ENCODE results near the gene TGM6.

TGM6 gene

DNA sequence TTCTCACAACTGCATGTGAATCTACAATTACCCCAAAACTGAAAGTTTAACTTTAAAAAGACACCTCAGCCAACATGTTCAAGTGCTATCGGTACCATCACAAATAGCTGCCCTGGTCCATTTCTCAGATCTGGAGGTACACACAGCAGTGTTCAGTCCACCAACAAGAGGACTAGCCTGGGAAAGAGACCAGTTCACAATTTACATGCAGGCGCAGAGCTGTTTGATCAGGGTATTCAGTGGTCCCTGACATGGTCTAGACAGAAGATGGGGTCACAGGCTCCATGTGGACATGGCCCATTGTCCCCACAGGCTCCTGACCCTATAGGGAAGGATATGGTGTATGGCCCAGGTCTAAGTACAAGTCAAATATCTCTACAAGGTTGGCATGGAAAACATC is 15.6 kb upstream of the TGM6 start:
- Histone ChIP-seq H3K4me3 (ENCODE audit: low read depth, low read length) (no peak overlapping the region), H3K9me3 (ENCODE audit: control insufficient read depth, low read length) (no peaks in the 10 kb centered on the region), H3K79me2 (no peaks in the 10 kb centered on the region), H3K4me2 (ENCODE audit: low read length) (no peak overlapping the region), H2AFZ (no peak overlapping the region), H3K27ac (no peak overlapping the region), H3K36me3 (ENCODE audit: control insufficient read depth, insufficient read depth, low read length) (no peaks in the 10 kb centered on the region), H3K27me3 (ENCODE audit: control insufficient read depth, insufficient read depth, low read length) (no peaks in the 10 kb centered on the region), H3K4me1 (no peaks in the 10 kb centered on the region), H3K9ac (no peak overlapping the region)
- TF ChIP-seq, protein P1, sequence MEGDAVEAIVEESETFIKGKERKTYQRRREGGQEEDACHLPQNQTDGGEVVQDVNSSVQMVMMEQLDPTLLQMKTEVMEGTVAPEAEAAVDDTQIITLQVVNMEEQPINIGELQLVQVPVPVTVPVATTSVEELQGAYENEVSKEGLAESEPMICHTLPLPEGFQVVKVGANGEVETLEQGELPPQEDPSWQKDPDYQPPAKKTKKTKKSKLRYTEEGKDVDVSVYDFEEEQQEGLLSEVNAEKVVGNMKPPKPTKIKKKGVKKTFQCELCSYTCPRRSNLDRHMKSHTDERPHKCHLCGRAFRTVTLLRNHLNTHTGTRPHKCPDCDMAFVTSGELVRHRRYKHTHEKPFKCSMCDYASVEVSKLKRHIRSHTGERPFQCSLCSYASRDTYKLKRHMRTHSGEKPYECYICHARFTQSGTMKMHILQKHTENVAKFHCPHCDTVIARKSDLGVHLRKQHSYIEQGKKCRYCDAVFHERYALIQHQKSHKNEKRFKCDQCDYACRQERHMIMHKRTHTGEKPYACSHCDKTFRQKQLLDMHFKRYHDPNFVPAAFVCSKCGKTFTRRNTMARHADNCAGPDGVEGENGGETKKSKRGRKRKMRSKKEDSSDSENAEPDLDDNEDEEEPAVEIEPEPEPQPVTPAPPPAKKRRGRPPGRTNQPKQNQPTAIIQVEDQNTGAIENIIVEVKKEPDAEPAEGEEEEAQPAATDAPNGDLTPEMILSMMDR (IDR thresholded peaks at IDR 0.05): no peak

DNA sequence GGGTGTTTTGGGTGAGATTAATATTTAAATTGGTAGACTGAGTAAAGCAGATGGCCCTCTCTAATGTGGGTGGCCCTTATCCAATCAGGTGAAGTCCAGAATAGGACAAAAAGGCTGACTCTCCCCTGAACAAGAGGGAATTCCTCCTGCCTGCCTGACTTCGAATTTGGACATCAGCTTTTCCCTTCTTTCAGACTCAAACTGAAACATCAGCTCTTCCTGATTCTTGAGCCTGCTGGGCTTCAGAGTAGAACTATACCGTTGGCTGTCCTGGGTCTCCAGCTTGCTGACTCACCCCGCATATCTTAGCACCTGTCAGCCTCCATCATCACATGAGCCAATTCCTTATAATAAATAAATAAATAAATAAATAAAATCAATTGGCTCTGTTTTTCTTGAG is 15.0 kb upstream of the TGM6 start:
- no peak overlapping the region for H2AFZ ChIP-seq
- H3K36me3 ChIP-seq (ENCODE audit: control insufficient read depth, insufficient read depth, low read length): no peaks in the 10 kb centered on the region
- H3K4me2 ChIP-seq (ENCODE audit: low read length): no peak overlapping the region
- TF ChIP-seq, protein P1 (IDR thresholded peaks at IDR 0.05): no peak
- no peaks in the 10 kb centered on the region for H3K79me2 ChIP-seq
- H3K9me3 ChIP-seq (ENCODE audit: control insufficient read depth, low read length): no peaks in the 10 kb centered on the region
- H3K9ac ChIP-seq: no peak overlapping the region
- H3K4me1 ChIP-seq: no peaks in the 10 kb centered on the region
- H3K27me3 ChIP-seq (ENCODE audit: control insufficient read depth, insufficient read depth, low read length): no peaks in the 10 kb centered on the region
- no peak overlapping the region for H3K27ac ChIP-seq
- H3K4me3 ChIP-seq (ENCODE audit: low read depth, low read length): no peak overlapping the region

DNA sequence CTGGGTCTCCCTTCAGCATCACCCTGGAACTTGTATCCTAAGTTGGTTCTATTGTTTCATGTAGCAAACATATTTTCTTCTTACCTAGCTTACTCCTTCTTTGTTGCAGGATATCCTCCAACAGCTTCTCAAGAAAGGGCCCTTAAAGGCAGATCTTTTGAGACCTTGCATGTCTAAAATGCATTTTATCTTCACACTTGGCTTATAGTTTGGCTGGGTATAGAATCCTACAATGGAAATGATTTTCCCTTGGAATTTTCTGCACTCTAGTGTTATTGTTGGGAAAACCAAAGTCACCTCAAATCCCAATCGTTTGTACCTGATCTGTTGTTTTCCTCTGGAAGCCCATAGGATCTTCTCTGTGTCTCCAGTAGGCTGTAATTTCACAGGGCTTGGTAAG is 12.1 kb upstream of the TGM6 start:
- H3K9ac ChIP-seq: no peak overlapping the region
- no peak overlapping the region for H3K27ac ChIP-seq
- no peaks in the 10 kb centered on the region for H3K36me3 ChIP-seq (ENCODE audit: control insufficient read depth, insufficient read depth, low read length)
- no peaks in the 10 kb centered on the region for H3K9me3 ChIP-seq (ENCODE audit: control insufficient read depth, low read length)
- H3K4me2 ChIP-seq (ENCODE audit: low read length): no peak overlapping the region
- no peaks in the 10 kb centered on the region for H3K27me3 ChIP-seq (ENCODE audit: control insufficient read depth, insufficient read depth, low read length)
- no peaks in the 10 kb centered on the region for H3K4me1 ChIP-seq
- H2AFZ ChIP-seq: no peak overlapping the region
- TF ChIP-seq, protein P1 (IDR thresholded peaks at IDR 0.05): no peak
- H3K4me3 ChIP-seq (ENCODE audit: low read depth, low read length): no peak overlapping the region
- H3K79me2 ChIP-seq: no peaks in the 10 kb centered on the region

DNA sequence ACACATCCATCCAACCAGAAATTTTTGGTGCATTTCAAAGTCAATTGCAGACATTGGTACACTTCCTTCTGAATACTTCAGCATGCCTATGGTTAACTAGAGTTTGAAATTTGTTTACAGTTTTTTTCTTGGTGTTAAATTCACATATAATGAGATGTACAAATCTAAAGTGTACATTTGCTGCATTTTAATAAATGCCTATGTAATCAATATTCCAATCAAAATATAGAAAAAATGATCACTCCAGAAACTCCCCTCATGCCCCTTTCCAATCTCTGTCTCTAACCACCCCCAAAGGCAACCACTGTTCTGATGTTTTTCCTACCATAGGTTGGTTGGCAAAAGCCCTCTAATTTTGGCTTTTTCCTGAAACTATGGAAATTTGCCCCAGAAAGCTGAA is 7.6 kb upstream of the TGM6 start:
- TF ChIP-seq, protein P1 (IDR thresholded peaks at IDR 0.05): no peak
- no peak overlapping the region for H2AFZ ChIP-seq
- no peak overlapping the region for H3K4me2 ChIP-seq (ENCODE audit: low read length)
- H3K36me3 ChIP-seq (ENCODE audit: control insufficient read depth, insufficient read depth, low read length): no peaks in the 10 kb centered on the region
- H3K9me3 ChIP-seq (ENCODE audit: control insufficient read depth, low read length): no peaks in the 10 kb centered on the region
- no peaks in the 10 kb centered on the region for H3K79me2 ChIP-seq
- no peaks in the 10 kb centered on the region for H3K4me1 ChIP-seq
- no peak overlapping the region for H3K4me3 ChIP-seq (ENCODE audit: low read depth, low read length)
- no peaks in the 10 kb centered on the region for H3K27me3 ChIP-seq (ENCODE audit: control insufficient read depth, insufficient read depth, low read length)
- H3K9ac ChIP-seq: no peak overlapping the region
- no peak overlapping the region for H3K27ac ChIP-seq

DNA sequence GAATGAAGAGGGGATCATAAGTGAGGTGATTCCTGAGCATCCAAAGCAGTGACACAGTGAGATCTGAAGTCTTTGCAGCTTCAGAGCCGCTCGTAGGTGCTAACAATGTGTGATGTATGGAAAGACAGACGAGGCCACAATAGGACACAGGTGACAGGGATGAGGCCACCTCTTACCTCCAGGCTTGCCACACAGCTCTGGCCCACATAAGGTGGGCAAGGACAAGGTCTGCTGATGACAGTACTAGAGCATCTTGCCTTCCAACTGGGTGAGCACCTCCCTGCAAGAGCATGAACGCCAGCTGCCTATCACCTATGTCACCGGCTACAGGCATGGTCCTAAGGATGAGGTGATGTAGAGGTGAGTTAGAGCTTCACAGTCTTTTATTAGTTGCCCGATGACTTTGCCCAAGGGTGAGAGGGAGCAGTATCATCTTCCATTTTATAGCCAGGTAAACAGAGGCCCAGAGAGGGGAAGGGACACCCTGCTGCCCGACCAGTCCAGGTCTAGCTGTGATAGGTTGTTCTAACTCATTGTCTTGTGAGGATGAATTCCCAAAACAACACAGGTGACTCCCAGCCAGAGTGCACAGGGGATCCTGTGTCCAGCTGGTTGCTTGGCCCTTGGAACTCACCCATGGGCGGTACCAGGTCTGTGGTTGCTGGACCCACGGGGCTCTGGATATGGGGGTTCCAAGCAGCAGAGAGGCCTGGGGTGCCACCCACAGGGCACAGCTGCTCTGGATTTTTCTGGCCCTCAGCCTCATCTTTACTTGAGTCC is 6.2 kb upstream of the TGM6 start:
- no peaks in the 10 kb centered on the region for H3K27me3 ChIP-seq (ENCODE audit: control insufficient read depth, insufficient read depth, low read length)
- no peaks in the 10 kb centered on the region for H3K4me1 ChIP-seq
- no peak overlapping the region for H3K4me2 ChIP-seq (ENCODE audit: low read length)
- H3K9ac ChIP-seq: no peak overlapping the region
- TF ChIP-seq, protein P1 (IDR thresholded peaks at IDR 0.05): no peak
- no peaks in the 10 kb centered on the region for H3K79me2 ChIP-seq
- no peak overlapping the region for H2AFZ ChIP-seq
- no peak overlapping the region for H3K4me3 ChIP-seq (ENCODE audit: low read depth, low read length)
- no peaks in the 10 kb centered on the region for H3K9me3 ChIP-seq (ENCODE audit: control insufficient read depth, low read length)
- no peak overlapping the region for H3K27ac ChIP-seq
- no peaks in the 10 kb centered on the region for H3K36me3 ChIP-seq (ENCODE audit: control insufficient read depth, insufficient read depth, low read length)

Data from parathyroid adenoma (tissue), 2 donors.